Endothelial cell of umbilical vein (primary cell): Measurements from ENCODE around the gene SUGCT. TPM values are rescaled to one million over a fixed set of nuclear protein-coding genes. Genes with fewer than 3 reads are reported as not detected.

Source experiments
- BruUV-seq: library from RNA; stranded (reverse); fragments of 400-500 nt; replicated peaks from 2 replicates; lab custom pipeline; 2021; lab: Mats Ljungman, UMichigan
- CTCF ChIA-PET: fragments of 300-600, 350-600 bp; sonication (Branson Sonifier 250); formaldehyde crosslinking; loops from one replicate; lab custom pipeline; 2021; ENCODE audit warnings: antibody characterized with exemption, inconsistent platforms; lab: Charles Lee
- POLR2A ChIA-PET: fragments of 300-600, 350-600 bp; sonication (Branson Sonifier 250); formaldehyde crosslinking; loops from one replicate; lab custom pipeline; 2021; ENCODE audit warnings: antibody characterized with exemption, inconsistent platforms; lab: Charles Lee
- DNase-seq: peaks from one replicate; pipeline ENCODE4 v3.0.0-alpha.2; 2011; ENCODE audit warnings: low read depth, low spot score
- FAIRE-seq: peaks from 2 replicates; lab custom pipeline; 2011; peaks lifted over from hg19 to GRCh38; lab: Jason Lieb, UNC
- H2AFZ ChIP-seq: 2 replicates; pipeline ENCODE4 v1.6.0; 2012; ENCODE audit warnings: low read depth, low read length, control low read depth, inconsistent platforms
- H3K27ac ChIP-seq: 2 replicates; pipeline ENCODE4 v1.5.1; 2011; ENCODE audit warnings: low read depth, mild to moderate bottlenecking, control low read depth, low read length, moderate library complexity; ENCODE audit not compliant: insufficient read depth
- H3K27me3 ChIP-seq, 2 experiments: 2 replicates each; pipeline versions ENCODE4 v1.6.0 to v1.6.1; 2011; ENCODE audit warnings: low read length in 2 of 2, mixed read lengths in 1 of 2; ENCODE audit not compliant: control insufficient read depth in 2 of 2, insufficient read depth in 2 of 2
- H3K36me3 ChIP-seq, 2 experiments: 2 replicates in 1 of 2; 3 replicates in 1 of 2; pipeline ENCODE4 v1.5.1; 2011; ENCODE audit warnings: low read length in 2 of 2, mild to moderate bottlenecking in 1 of 2, moderate library complexity in 1 of 2; ENCODE audit not compliant: control insufficient read depth in 2 of 2, insufficient read depth in 2 of 2; ENCODE audit errors: extremely low read depth in 1 of 2
- H3K4me1 ChIP-seq: 3 replicates; pipeline ENCODE4 v1.5.1; 2011; ENCODE audit warnings: mild to moderate bottlenecking, low read length; ENCODE audit not compliant: control insufficient read depth, insufficient read depth; ENCODE audit errors: extremely low read depth
- H3K4me2 ChIP-seq: 2 replicates; pipeline ENCODE4 v1.6.1; 2011; ENCODE audit warnings: low read length, control low read depth, mixed read lengths; ENCODE audit not compliant: insufficient read depth
- H3K4me3 ChIP-seq, 3 experiments: fragments of 200-600 bp in 1 of 3; sonication (generic), shearing (Covaris generic) in 1 of 3; replicated peaks in 1 of 3; 2 replicates each; pipeline ENCODE4 v1.5.1; 2011 to 2016; ENCODE audit warnings: control low read depth in 3 of 3, low read length in 3 of 3, mild to moderate bottlenecking in 2 of 3, inconsistent platforms in 1 of 3, low read depth in 1 of 3, moderate library complexity in 1 of 3; ENCODE audit not compliant: insufficient read depth in 1 of 3
- H3K79me2 ChIP-seq: 2 replicates; pipeline ENCODE4 v1.6.0; 2012; ENCODE audit warnings: low read length, inconsistent platforms; ENCODE audit not compliant: control insufficient read depth, insufficient read depth
- H3K9ac ChIP-seq: replicated peaks from 2 replicates; pipeline ENCODE3; 2011; ENCODE audit warnings: low read length, control low read depth; ENCODE audit not compliant: insufficient read depth; ENCODE audit errors: extremely low read depth
- H3K9me1 ChIP-seq: replicated peaks from 3 replicates; pipeline ENCODE4 v1.6.0; 2011; ENCODE audit warnings: mild to moderate bottlenecking, low read length; ENCODE audit not compliant: control insufficient read depth, insufficient read depth; ENCODE audit errors: extremely low read depth
- H3K9me3 ChIP-seq: replicated peaks from 2 replicates; pipeline ENCODE4 v1.5.1; 2012; ENCODE audit warnings: low read length, inconsistent platforms; ENCODE audit not compliant: control insufficient read depth, insufficient read depth
- H4K20me1 ChIP-seq: replicated peaks from 2 replicates; pipeline ENCODE3; 2011; ENCODE audit warnings: mild to moderate bottlenecking, low read length; ENCODE audit not compliant: control insufficient read depth, insufficient read depth; ENCODE audit errors: extremely low read depth
- CTCF ChIP-seq, 2 donors: IDR thresholded peaks; 1 replicate in 1 of 2; 2 replicates in 1 of 2; pipeline ENCODE4 v1.5.1; 2011; ENCODE audit warnings: low read length in 2 of 2, mild to moderate bottlenecking in 2 of 2, moderate library complexity in 2 of 2, control low read depth in 1 of 2, inconsistent platforms in 1 of 2, low read depth in 1 of 2; ENCODE audit not compliant: insufficient read depth in 1 of 2; ENCODE audit errors: extremely low read depth in 1 of 2
- EZH2 ChIP-seq: IDR thresholded peaks from 2 replicates; pipeline ENCODE4 v1.6.1; 2012; ENCODE audit warnings: borderline replicate concordance, low read depth, mild to moderate bottlenecking, moderate library complexity, low read length, inconsistent platforms; ENCODE audit not compliant: severe bottlenecking
- FOS ChIP-seq: IDR thresholded peaks from 2 replicates; pipeline ENCODE4 v1.6.1; 2011; ENCODE audit warnings: mild to moderate bottlenecking, low read length, moderate library complexity, borderline replicate concordance; ENCODE audit not compliant: insufficient read depth
- GATA2 ChIP-seq: IDR thresholded peaks from 2 replicates; pipeline ENCODE4 v1.7.0; 2011; ENCODE audit warnings: low read depth, mild to moderate bottlenecking, moderate library complexity, mixed read lengths, low read length; ENCODE audit not compliant: insufficient read length, insufficient read depth
- JUN ChIP-seq: IDR thresholded peaks from 2 replicates; pipeline ENCODE4 v1.6.1; 2011; ENCODE audit warnings: borderline replicate concordance, low read depth; ENCODE audit not compliant: insufficient read length, insufficient read depth
- MAX ChIP-seq: IDR thresholded peaks from 2 replicates; pipeline ENCODE4 v1.6.1; 2011; ENCODE audit not compliant: insufficient read depth, insufficient read length
- MYC ChIP-seq: IDR thresholded peaks from one replicate; pipeline ENCODE4 v1.6.1; 2011; ENCODE audit warnings: mild to moderate bottlenecking, low read depth, low read length
- POLR2A ChIP-seq: IDR thresholded peaks from 2 replicates; pipeline ENCODE4 v1.6.1; 2012; ENCODE audit warnings: low read depth, mild to moderate bottlenecking, control low read depth, low read length
- POLR2AphosphoS5 ChIP-seq: IDR thresholded peaks from 2 replicates; pipeline ENCODE4 v1.6.1; 2012; ENCODE audit warnings: low read depth, mild to moderate bottlenecking, control low read depth, low read length, moderate library complexity; ENCODE audit not compliant: insufficient read depth
- dilution Hi-C: fragments of 300-500 bp; cut with MboI; formaldehyde crosslinking; loops from one replicate; pipeline ENCODE4 v1.15.0; 2019; ENCODE audit warnings: low sequenced_read_pairs; ENCODE audit not compliant: extremely low pct_ligation_motif_present
- intact Hi-C: fragments of 100-400 bp; cut with micrococcal nuclease; formaldehyde crosslinking; loops from one replicate; pipeline ENCODE4 v1.10.0; 2022
- polyA plus RNA-seq, 4 experiments: library from polyadenylated mRNA; depleted of rRNA in 3 of 4; stranded (reverse) in 3 of 4; unstranded in 1 of 4; fragments of >200 nt; gene quantifications; 2 replicates each; pipeline versions ENCODE4 v1.2.1 to v1.2.3, GENCODE V29; 2011 to 2012; ENCODE audit warnings: missing spikeins in 1 of 4
- total RNA-seq: library from RNA; stranded (reverse); gene quantifications from 2 replicates; pipeline ENCODE4 v1.2.3, GENCODE V29; 2021

SUGCT gene
- total and polyA plus RNA-seq, 2 donors (not counting 3 experiments of a cell fraction or from before 2014, with no cell fraction given): 1.2 to 1.4 TPM

- no peak overlapping the region for H3K27ac ChIP-seq
- BruUV-seq: no TSS peak
- H3K4me3 ChIP-seq: no peak overlapping the region
- no peaks in the 10 kb centered on the region for H3K36me3 ChIP-seq
- DNase-seq (no peak), FAIRE-seq (no peak)
- H3K9me1 ChIP-seq: no peaks in the 10 kb centered on the region
- intact Hi-C loops: no loop called here
- H3K4me2 ChIP-seq: no peak overlapping the region
- TF ChIP-seq CTCF (IDR thresholded peaks at IDR 0.05; ENCODE audit: extremely low read depth in 1 of 2, insufficient read depth in 1 of 2, low read depth in 1 of 2, low read length in 2 of 2) (no peak), JUN (no peak), MYC (no peak), MAX (no peak), POLR2A (no peak), GATA2 (no peak), FOS (no peak), EZH2 (no peak), POLR2AphosphoS5 (no peak)
- peaks cover 9% of the 10 kb centered on the region for H3K4me1 ChIP-seq
- POLR2A ChIA-PET: no interaction called here
- no peak overlapping the region for H3K9ac ChIP-seq
- no peaks in the 10 kb centered on the region for H3K79me2 ChIP-seq
- no peaks in the 10 kb centered on the region for H3K9me3 ChIP-seq
- no peaks in the 10 kb centered on the region for H3K27me3 ChIP-seq
- CTCF ChIA-PET: interaction anchor here (1.0 kb wide), 1 partner anchor 9 kb away, joined by 3 read pairs; no protein-coding TSS in a partner anchor
- H4K20me1 ChIP-seq: no peaks in the 10 kb centered on the region
- no peak overlapping the region for H2AFZ ChIP-seq
- dilution Hi-C loops: no loop called here
Observed at GRCh38 chr7:40883826-40884225, 749.0 kb downstream of the SUGCT start.
